Stimulated activated CD4-positive, alpha-beta T cell treated with anti-CD3 and anti-CD28 coated beads, Interleukin-15, amount 100 ng/mL, for 1 hour (primary cell): ENCODE data around the gene UNC13B.
"Not testable (repeated sequence)": the region's sequence is repeated elsewhere in the genome, so short reads cannot be mapped to it uniquely, and the experiment has no call there.

Source experiments
- DNase-seq, 2 donors: peaks; one replicate each; pipeline ENCODE4 v3.0.0-alpha.2; 2020; ENCODE audit warnings: low read depth in 1 of 2, low spot score in 1 of 2

UNC13B gene

DNA sequence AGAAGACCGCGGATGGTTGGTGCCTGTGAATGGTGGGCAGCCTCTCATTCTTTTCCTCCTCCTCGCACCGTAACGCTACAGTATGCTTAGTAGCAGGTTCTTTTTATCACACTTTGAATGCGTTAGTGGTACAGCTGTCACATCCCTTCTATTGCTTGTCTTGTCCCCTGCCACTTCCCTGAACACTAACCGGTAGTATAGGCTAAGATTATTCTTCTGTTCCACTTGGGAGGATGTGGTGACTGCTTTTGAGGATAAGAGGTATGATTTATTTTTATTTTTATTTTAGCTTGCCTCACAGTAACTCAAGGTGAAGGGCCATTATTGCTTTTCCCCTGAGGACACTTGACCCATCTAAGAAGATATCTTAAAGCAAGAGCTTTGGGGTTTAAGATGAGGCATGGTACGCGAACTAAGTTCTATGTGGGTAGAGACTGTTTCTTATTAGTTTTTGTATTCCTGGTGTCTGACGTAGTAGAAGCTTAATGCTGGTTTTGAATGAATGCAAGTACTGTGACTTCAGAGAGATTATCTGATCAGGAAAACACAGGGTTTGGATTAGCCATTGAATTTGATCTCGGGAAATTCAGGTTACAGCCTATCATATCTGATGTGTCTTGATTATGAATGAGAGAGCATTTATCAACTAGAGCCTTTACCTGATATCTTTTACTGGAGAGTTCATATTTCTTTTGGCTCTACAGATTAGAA is 951 bp downstream of the UNC13B start:
- no peak for DNase-seq

GRCh38 chr9:35163413-35163812 is 1.6 kb downstream of the UNC13B start:
- DNase-seq: no peak

- no peak for DNase-seq
These were observed 2.9 kb downstream of the UNC13B start for GRCh38 chr9:35164711-35165110.

- not testable (repeated sequence) for DNase-seq
These were observed 5.6 kb downstream of the UNC13B start for GRCh38 chr9:35167429-35167828.

- no peak for DNase-seq
These were observed 7.2 kb downstream of the UNC13B start for GRCh38 chr9:35168963-35169362.

- DNase-seq: no peak
These were observed 11.1 kb downstream of the UNC13B start for GRCh38 chr9:35172878-35173277.

DNA sequence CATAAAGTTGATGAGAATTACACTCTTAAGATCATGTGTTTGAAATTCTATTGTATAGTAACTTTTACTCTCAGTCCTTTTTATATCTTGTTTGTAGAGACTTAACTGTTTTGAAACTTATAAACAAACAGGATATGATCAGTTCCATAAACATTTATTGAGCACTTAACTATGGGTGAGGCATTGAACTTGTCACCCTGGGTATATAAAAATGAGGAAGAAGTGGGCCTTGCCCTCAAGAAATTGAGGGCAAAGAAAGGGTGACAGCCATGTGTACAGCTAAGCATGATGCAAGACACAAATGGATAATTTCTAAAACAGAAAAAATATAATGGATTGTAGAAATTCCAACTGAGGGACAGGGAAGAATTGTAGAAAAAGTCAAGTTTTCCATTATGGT is 15.7 kb downstream of the UNC13B start:
- DNase-seq: no peak

DNA sequence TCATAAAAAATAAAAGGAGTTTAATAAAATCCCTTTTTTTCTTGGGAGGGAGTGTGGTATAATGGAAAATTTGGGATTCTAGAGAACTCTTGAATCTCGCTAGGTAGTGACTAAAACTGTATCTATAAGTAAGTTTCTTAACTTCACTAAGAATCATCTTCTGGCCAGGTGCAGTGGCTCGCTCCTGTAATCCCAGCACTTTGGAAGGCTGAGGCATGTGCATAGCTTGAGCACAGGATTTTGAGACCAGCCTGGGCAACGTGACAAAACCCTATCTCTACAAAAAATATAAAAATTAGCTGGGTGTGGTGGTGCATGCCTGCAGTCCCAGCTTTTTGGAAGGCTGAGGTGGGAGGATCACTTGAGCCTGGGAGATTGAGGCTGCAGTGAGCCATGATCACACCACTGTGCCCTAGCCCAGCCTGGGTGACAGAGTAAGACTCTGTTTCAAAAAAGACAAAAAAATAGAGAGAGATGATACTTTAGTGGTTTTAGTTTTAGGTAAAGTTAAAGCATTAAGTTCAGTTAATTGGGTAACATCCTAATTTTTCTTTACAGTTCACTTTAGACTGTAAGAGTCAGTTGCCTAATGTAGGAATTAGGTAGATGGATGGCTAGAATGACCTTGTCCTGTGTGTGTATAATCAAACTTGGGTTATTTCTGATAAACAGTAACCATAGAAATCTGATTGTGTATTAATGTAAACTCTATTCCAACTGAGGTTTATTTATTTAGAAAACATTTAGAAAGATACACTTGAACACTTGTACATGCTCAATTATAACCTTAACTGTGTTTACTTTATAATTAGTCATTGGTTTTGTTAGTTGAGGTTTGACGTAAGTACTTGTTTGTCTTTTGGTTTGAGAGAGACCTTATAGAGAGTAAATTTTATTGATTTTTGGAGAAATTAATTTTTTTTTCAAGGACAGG is 17.8 kb downstream of the UNC13B start:
- DNase-seq: no peak

DNA sequence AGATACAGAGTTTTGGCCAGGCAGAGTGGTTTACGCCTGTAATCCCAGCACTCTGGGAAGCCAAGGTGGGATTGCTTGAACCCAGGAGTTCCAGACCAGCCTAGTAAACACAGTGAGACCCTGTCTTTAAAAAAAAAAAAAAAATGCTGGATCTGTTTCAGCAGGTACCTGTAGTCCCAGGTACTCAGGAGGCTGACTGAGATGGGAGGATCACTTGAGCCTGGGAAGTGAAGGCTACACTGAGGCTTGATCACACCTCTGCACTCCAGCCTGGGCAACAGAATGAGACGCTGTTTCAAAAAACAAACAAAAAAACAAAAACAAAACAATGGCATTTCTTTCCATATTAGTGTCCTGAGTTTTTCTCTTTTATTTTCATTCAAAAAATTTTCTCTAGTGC is 19.0 kb downstream of the UNC13B start:
- no peak for DNase-seq

- not testable (repeated sequence) for DNase-seq
These were observed 20.6 kb downstream of the UNC13B start for GRCh38 chr9:35182401-35182800.

GRCh38 chr9:35182996-35183754 is 21.4 kb downstream of the UNC13B start:
- DNase-seq: not testable (repeated sequence)

DNA sequence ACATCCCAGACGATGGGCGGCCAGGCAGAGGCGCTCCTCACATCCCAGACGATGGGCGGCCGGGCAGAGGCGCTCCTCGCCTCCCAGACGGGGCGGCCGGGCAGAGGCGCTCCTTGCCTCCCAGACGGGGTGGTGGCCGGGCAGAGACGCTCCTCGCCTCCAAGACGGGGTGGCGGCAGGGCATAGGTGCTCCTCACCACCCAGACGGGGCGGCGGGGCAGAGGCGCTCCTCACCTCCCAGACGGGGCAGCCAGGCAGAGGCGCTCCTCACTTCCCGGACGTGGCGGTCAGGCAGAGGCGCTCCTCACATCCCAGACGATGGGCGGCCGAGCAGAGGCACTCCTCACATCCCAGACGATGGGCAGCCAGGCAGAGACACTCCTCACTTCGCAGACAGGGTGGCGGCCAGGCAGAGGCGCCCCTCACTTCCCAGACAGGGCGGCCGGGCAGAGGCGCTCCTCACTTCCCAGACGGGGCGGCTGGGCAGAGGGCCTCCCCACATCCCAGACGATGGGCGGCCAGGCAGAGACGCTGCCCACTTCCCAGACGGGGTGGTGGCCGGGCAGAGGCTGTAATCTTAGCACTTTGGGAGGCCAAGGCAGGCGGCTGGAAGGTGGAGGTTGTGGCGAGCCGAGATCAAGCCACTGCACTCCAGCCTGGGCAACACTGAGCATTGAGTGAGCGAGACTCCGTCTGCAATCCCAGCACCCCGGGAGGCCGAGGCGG is 22.1 kb downstream of the UNC13B start:
- not testable (repeated sequence) for DNase-seq

GRCh38 chr9:35186524-35186923 is 24.7 kb downstream of the UNC13B start:
- DNase-seq: no peak

DNA sequence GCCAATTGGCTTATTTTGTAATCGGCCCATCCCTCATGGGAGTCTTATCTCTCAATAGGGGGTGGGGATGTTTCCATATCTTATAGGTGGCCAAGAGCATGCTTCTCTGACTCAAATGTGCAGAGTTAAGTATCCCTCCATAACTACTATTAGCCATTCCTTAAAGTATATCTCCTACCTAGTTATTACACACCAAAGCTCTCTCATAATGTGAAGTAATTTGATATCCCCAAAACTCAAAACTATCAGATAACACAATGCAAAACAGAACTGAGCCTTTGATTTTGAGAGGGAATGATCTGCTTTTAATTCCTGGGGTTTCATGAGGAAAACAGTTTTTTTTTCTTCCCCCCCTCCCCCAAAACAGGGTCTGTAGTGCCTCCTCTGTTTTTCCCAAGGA is 28.4 kb downstream of the UNC13B start:
- no peak for DNase-seq

DNA sequence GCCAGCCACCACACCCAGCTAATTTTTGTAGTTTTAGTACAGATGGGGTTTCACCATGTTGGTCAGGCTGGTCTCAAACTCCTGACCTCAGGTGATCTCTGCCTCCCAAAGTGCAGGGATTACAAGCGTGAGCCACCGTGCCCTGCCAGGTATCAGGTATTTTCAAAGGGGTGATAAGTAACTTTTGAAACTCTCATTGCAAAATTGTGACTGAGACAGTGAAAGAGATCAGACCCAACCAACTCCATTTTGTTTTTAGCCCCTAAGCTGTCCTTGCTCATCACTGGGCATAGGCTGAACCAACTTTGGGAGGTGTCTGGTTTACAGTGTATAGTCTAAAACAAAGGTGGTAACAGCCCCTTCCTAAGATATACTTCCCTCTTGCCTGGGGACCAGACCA is 29.3 kb downstream of the UNC13B start:
- no peak for DNase-seq

- DNase-seq: no peak
These were observed 32.0 kb downstream of the UNC13B start for GRCh38 chr9:35193762-35194161.

GRCh38 chr9:35195683-35196082 is 33.9 kb downstream of the UNC13B start:
- DNase-seq: no peak

GRCh38 chr9:35198191-35198590 is 36.4 kb downstream of the UNC13B start:
- DNase-seq: no peak

- DNase-seq: no peak
These were observed 41.7 kb downstream of the UNC13B start for GRCh38 chr9:35203528-35203927.

DNA sequence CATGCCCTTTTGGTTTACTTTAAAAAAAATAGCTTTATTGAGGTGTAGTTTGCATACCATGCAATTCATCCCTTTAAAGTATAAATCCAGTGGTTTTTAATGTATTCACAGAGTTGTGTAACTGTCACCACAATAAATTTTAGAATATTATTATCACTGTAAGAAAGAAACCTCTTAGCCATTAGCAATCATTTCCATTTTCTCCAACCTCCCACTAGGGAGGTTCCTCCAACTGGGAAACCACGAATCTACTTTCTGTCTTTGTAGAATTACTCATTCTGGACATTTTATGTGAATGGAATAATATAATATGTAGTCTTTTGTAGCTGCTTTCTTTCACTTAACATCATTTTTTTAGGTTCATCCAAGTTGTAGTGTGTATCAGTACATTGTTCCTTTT is 43.5 kb downstream of the UNC13B start:
- no peak for DNase-seq

- DNase-seq: no peak
These were observed 50.0 kb downstream of the UNC13B start for GRCh38 chr9:35211854-35212253.
